ENCODE results near the gene KLF6.

DNA sequence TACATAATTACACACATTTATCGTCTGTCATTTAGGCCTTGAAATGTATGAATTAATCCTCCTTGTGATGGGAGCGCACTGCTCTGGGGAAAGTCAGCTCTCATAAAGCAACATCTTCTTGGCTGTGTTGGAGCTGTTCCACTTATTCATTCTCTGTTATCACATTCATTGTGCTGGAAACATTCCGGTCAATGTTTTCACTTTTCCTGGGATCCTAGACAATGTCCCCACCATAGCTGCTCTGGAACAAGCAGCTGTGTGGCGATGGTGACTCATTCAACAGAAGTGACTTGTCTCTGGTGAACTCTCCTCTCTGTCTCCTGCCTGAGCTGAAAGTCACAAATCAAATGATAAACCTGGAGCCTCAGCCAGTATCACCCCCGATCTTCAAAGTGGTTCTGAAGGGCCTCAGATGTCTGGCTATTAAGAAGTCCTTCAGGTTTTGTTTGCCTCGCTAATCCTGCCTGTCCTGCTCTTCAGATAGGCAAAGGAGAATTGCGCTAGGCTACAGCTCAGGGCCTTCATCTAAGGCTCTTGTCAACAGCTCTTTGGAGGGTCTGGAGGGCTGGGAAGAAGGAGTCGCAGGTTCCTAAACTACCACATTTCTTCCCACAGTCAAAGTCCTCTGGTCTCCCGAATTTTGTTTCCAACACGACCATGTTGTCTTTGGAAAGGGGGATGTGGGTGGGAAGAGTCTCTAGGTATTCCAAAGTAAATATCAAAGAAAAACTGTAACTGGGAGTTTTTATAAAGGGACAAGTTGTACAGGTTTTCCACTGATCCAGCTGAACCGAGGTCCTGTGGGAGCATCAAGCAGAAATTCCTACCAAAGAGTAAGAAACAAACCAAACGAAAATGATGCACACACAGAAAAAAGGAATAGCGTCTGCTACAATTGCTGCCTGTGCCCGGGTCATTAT is 29.3 kb downstream of the KLF6 start:
- no peak for TF ChIP-seq EZH2 (IDR thresholded peaks at IDR 0.05; ENCODE audit: borderline replicate concordance, low read depth, low read length, poor library complexity, severe bottlenecking)
- TF ChIP-seq, protein P1, sequence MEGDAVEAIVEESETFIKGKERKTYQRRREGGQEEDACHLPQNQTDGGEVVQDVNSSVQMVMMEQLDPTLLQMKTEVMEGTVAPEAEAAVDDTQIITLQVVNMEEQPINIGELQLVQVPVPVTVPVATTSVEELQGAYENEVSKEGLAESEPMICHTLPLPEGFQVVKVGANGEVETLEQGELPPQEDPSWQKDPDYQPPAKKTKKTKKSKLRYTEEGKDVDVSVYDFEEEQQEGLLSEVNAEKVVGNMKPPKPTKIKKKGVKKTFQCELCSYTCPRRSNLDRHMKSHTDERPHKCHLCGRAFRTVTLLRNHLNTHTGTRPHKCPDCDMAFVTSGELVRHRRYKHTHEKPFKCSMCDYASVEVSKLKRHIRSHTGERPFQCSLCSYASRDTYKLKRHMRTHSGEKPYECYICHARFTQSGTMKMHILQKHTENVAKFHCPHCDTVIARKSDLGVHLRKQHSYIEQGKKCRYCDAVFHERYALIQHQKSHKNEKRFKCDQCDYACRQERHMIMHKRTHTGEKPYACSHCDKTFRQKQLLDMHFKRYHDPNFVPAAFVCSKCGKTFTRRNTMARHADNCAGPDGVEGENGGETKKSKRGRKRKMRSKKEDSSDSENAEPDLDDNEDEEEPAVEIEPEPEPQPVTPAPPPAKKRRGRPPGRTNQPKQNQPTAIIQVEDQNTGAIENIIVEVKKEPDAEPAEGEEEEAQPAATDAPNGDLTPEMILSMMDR (conservative IDR thresholded peaks at IDR 0.05; ENCODE audit: low read depth, low read length) = no peak

All from A673 (cell line).